HEK293T (cell line): ENCODE results near the gene CCR5AS.

Source experiments
- BHLHE40 ChIP-seq: fragments of 450-650 bp; IDR thresholded peaks from 2 replicates; pipeline ENCODE4 v1.6.1; 2016; ENCODE audit warnings: mild to moderate bottlenecking, moderate library complexity, borderline replicate concordance
- ELF4 ChIP-seq: fragments of 450-650 bp; IDR thresholded peaks from 2 replicates; pipeline ENCODE4 v1.6.1; 2017; ENCODE audit warnings: antibody characterized with exemption
- FOXA1 ChIP-seq: fragments of 450-650 bp; IDR thresholded peaks from 2 replicates; pipeline ENCODE4 v1.6.1; 2016; ENCODE audit warnings: mild to moderate bottlenecking
- FOXK2 ChIP-seq: fragments of 450-650 bp; IDR thresholded peaks from 2 replicates; pipeline ENCODE4 v1.6.1; 2016; ENCODE audit warnings: mild to moderate bottlenecking
- FOXM1 ChIP-seq: fragments of 450-650 bp; IDR thresholded peaks from 2 replicates; pipeline ENCODE4 v1.6.1; 2017; ENCODE audit warnings: mild to moderate bottlenecking, borderline replicate concordance
- HDGF ChIP-seq: fragments of 450-650 bp; IDR thresholded peaks from 2 replicates; pipeline ENCODE4 v1.6.1; 2017; ENCODE audit warnings: antibody characterized with exemption, borderline replicate concordance
- L3MBTL2 ChIP-seq: fragments of 450-650 bp; conservative IDR thresholded peaks from 2 replicates; pipeline ENCODE4 v1.6.1; 2016; ENCODE audit warnings: mild to moderate bottlenecking
- LEF1 ChIP-seq: fragments of 450-650 bp; IDR thresholded peaks from 2 replicates; pipeline ENCODE4 v1.6.1; 2017; ENCODE audit warnings: mild to moderate bottlenecking, borderline replicate concordance
- NFRKB ChIP-seq: fragments of 450-650 bp; IDR thresholded peaks from 2 replicates; pipeline ENCODE4 v1.6.1; 2016; ENCODE audit warnings: mild to moderate bottlenecking, moderate library complexity
- PKNOX1 ChIP-seq: fragments of 450-650 bp; IDR thresholded peaks from 2 replicates; pipeline ENCODE4 v1.6.1; 2016
- SP1 ChIP-seq: fragments of 450-650 bp; IDR thresholded peaks from 2 replicates; pipeline ENCODE4 v1.6.1; 2017
- SUZ12 ChIP-seq: fragments of 450-650 bp; IDR thresholded peaks from 2 replicates; pipeline ENCODE4 v1.6.1; 2016; ENCODE audit warnings: mild to moderate bottlenecking
- TARDBP ChIP-seq: fragments of 450-650 bp; IDR thresholded peaks from 2 replicates; pipeline ENCODE4 v1.6.1; 2016
- ZNF384 ChIP-seq: fragments of 450-650 bp; IDR thresholded peaks from 2 replicates; pipeline ENCODE4 v1.6.1; 2016

GRCh38 chr3:46398186-46398955 is 8.5 kb downstream of the CCR5AS start:
- no peak for TF ChIP-seq FOXK2
- no peak for TF ChIP-seq HDGF
- no peak for TF ChIP-seq SP1
- no peak for TF ChIP-seq ELF4
- no peak for TF ChIP-seq BHLHE40
- no peak for TF ChIP-seq L3MBTL2
- TF ChIP-seq ZNF384, result no peak
- TF ChIP-seq FOXM1, result no peak
- no peak for TF ChIP-seq FOXA1
- TF ChIP-seq SUZ12, result no peak
- TF ChIP-seq TARDBP, result no peak
- TF ChIP-seq NFRKB, result no peak
- no peak for TF ChIP-seq LEF1
- no peak for TF ChIP-seq PKNOX1
